NCI-H2196 treated with DMSO at 0.1 percent for 48 hours (cell line): ENCODE measurements around the gene ZNF554.
"Not testable (repeated sequence)": the region's sequence is repeated elsewhere in the genome, so short reads cannot be mapped to it uniquely, and the experiment has no call there.

Experiments used
- DNase-seq: peaks from one replicate; lab custom pipeline; 2025; ENCODE audit not compliant: unreplicated experiment; lab: John Stamatoyannopoulos, UW

ZNF554 gene

GRCh38 chr19:2806736-2807378, 12.8 kb upstream of the ZNF554 start:
- DNase-seq = no peak

- DNase-seq = no peak
Measured at GRCh38 chr19:2807379-2808128, 12.1 kb upstream of the ZNF554 start.

- DNase-seq = no peak
Measured at GRCh38 chr19:2808129-2808941, 11.3 kb upstream of the ZNF554 start.

- no peak for DNase-seq
Measured at GRCh38 chr19:2809387-2810140, 10.1 kb upstream of the ZNF554 start.

- no peak for DNase-seq
Measured at GRCh38 chr19:2810141-2811091, 9.3 kb upstream of the ZNF554 start.

GRCh38 chr19:2811221-2811722, 8.4 kb upstream of the ZNF554 start:
- DNase-seq = no peak

GRCh38 chr19:2811735-2812413, 7.8 kb upstream of the ZNF554 start:
- DNase-seq = no peak

GRCh38 chr19:2812414-2813234, 7.0 kb upstream of the ZNF554 start:
- no peak for DNase-seq

GRCh38 chr19:2813235-2814160, 6.2 kb upstream of the ZNF554 start:
- DNase-seq = no peak

- DNase-seq = no peak
Measured at GRCh38 chr19:2814426-2814825, 5.2 kb upstream of the ZNF554 start.

- DNase-seq = no peak
Measured at GRCh38 chr19:2815191-2815614, 4.5 kb upstream of the ZNF554 start.

- DNase-seq = no peak
Measured at GRCh38 chr19:2815923-2816322, 3.7 kb upstream of the ZNF554 start.

GRCh38 chr19:2816641-2817040, 3.0 kb upstream of the ZNF554 start:
- no peak for DNase-seq

- DNase-seq = not testable (repeated sequence)
Measured at GRCh38 chr19:2817237-2817829, 2.3 kb upstream of the ZNF554 start.

- no peak for DNase-seq
Measured at GRCh38 chr19:2820112-2820702, 539 bp downstream of the ZNF554 start.

- DNase-seq = no peak
Measured at GRCh38 chr19:2822846-2823245, 3.2 kb downstream of the ZNF554 start.

- no peak for DNase-seq
Measured at GRCh38 chr19:2823646-2824045, 4.0 kb downstream of the ZNF554 start.
